Renal cortex interstitium (tissue), 11 donors: ENCODE measurements around the gene KIAA0513. TPM values are rescaled to one million over a fixed set of nuclear protein-coding genes. Genes with fewer than 3 reads are reported as not detected.

Experiments
- DNase-seq, 11 donors: peaks; one replicate each; pipeline ENCODE4 v3.0.0-alpha.2; 2013; ENCODE audit warnings: low read depth in 9 of 11, low spot score in 4 of 11; ENCODE audit errors: extremely low read depth in 1 of 11
- polyA plus RNA-seq, 3 donors: library from polyadenylated mRNA; unstranded; fragments of 120-200 nt; gene quantifications; one replicate each; pipeline ENCODE4 v1.2.1, GENCODE V29; 2013; ENCODE audit not compliant: insufficient read length in 3 of 3

The KIAA0513 gene
- polyA plus RNA-seq, 3 donors: 4.0 to 5.6 (median 4.3) TPM

DNA sequence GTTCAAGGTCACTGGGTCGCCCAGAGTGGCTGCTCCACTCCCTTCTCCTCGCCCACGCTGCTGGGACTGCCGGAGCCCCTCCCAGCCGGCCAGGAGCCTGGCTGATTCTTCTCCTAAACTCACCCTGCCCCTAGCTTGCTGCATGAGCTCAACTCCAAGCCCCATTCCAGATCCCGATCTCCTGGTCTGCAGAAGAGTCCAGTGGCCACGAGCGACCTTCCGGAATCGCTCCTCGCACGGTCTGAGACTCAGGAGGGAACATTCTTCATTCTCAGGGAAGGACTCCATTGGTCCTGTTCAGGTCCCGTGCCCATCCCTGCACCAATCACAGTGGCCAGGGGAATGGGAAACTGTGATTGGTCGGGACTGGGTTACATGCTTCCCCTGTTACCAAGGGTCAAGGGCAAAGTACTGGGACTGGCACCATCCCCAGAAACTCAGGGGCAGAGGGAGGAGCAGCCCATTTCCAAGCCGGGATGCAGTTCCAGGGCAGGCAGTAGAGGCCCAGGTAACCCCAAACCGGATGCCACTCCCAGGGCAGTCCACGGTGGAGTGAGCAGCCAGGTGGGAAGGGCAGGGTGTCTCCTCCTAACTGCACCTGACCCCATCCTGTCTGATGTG lies 109.2 kb downstream of the KIAA0513 start:
- no peak for DNase-seq

DNA sequence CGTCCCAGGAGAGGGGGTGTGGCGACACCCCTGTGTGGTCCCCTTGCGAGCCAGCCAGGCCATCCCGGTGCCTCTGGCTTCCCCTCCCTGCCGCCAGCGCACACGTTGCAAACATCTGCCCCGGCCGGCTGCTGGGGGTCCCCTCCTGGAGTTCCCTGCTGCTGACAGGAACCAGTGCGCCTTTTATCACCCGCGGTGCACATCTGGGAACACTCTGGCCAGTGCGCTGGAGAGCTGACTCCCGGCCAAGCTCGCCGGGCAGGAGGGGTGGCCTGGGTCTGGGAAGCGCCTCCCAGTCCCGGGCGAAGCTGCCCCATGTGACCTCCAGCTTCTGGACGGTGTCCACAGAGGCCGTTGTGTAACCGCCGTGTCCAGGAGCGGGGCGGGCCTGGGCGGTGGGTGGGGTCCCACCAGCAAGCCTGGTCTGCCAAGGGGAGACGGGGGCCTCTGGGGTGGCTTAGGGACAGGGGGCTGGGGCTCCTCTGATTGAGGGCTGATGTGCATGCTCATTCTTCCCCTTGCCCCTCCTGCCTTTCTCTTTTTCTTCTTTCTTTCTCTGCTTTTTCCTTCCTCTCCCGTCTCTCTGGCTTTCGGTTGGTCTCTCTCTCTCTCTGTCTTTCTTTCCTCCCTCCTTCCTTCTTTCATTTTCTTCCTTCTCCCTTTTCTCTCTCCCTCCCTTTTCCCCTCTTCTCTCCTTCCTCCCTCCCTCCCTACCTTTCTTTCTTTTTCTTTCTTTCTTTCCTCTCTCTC lies 109.9 kb downstream of the KIAA0513 start:
- DNase-seq: peak in 7 of 11 donors; percentile 70 to 84 (median 77)

DNA sequence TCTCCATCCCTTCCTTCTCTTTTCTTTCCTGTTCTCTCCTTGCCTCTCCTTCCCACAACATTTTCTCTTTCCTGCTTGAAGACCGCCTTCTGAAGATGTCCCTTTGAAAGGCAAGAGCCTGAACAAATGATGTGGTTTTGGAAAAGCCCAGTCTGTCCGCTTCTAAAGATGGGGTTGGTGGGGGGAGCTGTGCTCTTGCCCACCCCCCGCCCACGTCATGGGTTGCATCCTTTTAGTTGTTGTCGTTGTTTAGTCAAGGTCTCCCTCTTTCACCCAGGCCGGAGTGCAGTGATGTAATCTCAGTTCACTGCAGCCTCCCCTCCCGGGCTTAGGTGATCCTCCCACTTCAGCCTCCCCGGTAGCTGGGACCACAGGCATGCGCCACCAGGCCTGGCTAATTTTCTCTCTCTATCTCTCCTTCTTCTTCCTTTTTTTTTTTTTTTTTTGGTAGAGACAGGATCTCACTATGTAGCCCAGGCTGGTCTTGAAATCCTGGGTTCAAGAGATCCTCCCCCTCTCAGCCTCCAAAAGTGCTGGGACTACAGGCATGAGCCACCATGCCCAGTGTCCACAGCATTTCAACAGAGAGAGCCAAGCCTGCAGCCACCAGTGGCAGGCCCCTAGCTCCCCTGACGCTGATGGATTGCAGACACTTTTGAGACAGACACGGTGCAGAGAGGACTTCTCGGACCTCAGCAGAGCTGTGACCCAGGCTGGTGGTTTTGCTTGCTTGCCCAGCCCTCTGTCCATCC lies 110.7 kb downstream of the KIAA0513 start:
- no peak for DNase-seq

DNA sequence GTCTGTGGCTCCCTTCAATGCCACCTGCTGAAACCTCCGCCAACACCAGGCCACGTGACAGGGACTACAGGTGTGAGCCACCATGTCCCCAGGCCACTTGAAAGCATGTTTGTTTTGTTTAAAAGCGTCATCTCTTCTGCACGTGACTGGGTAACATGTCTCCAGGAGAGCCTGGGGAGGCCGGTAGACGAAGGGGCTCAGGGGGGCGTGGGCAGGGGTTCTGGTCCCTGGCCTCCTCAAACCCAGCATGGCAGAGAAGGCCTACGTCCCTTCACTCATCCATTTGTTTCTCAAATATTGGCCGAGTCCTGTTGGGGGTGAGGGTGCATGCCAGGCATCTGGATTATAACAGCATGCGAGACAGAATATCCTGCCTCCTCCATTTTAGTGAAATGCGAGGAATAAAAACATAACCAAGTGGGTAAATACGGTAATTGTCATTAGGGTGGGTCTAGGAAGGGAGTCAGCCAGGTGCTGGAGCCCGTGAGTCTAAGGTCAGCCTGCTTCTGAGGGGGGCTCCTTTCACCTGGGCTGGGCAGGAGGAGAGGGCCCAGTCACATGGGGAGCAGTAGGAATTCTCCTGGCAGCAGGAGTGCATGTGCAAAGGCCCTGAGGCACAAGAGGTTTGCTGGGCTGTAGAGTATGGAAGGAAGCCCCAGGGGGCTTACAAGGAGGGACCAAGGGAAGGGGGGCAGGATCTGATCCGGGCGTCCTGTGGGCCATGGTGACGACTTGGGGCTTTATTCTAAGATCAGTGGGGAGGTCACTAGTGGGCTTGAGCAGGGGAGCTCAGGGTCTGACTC lies 111.4 kb downstream of the KIAA0513 start:
- no peak for DNase-seq

GRCh38 chr16:85139881-85140339 lies 112.3 kb downstream of the KIAA0513 start:
- DNase-seq: no peak

DNA sequence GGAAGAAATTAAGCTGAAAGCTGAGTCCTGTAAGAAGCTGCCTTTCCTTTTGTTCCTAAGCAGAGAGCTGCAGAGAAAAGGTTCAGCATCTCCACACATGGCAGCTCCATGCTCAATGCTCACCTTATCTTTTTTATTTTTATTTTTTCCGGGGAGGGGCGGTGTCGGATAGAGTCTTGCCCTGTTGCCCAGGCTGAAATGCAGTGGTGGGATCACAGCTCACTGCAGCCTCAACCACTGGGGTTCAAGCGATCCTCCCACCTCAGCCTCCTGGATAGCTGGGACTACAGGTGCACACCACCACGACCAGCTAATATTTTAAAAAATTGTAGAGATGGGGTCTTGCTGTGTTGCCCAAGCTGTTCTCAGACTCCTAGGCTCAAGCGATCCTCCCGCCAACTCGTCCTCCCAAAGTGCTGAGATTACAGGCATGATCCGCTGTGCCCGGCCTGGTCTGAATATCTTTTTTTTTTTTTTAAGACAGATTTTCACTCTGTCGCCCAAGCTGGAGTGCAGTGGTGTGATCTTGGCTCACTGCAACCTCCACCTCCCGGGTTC lies 112.9 kb downstream of the KIAA0513 start:
- DNase-seq: no peak

GRCh38 chr16:85141491-85142128 lies 114.0 kb downstream of the KIAA0513 start:
- no peak for DNase-seq

DNA sequence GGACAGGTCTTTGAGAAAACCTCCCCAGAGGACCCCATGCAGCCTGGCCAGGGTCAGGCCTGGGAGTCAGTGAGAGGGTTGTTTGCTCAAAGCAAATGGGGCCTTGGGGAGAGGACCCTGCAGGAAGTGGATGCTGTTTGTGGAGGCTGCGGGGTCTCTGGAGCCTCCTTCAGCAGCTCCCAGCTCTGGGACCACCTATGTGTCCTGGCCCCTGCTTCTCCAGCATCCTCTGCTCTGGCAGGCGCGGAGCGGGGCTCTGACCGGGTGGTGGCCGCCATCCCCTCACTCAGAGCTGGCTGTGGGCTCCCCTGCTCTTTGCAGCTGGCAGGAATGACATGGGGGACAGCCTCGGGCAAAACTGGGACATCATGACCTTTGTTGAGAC lies 114.5 kb downstream of the KIAA0513 start:
- DNase-seq: no peak

GRCh38 chr16:85142771-85143211 lies 115.2 kb downstream of the KIAA0513 start:
- DNase-seq: no peak

Other genes starting within 250 kb of the KIAA0513 start
- gene CRISPLD2, start 207.8 kb upstream of the KIAA0513 start, polyA plus RNA-seq: 1 to 10 TPM; 6.7 to 9.2 (median 7.8) TPM
- gene ZDHHC7, start 16.3 kb upstream of the KIAA0513 start, polyA plus RNA-seq: 10 to 100 TPM; 50.8 to 62.5 (median 59.0) TPM
- under 1 TPM; 0.24 to 0.55 (median 0.37) TPM for gene CIBAR2, start 84.7 kb downstream of the KIAA0513 start, polyA plus RNA-seq